ENCODE measurements around the gene SYNJ2.

The SYNJ2 gene

GRCh38 chr6:158131926-158132325 is 150.3 kb downstream of the SYNJ2 start:
- no peak for DNase-seq (ENCODE audit: low spot score)

GRCh38 chr6:158142789-158143188 is 161.1 kb downstream of the SYNJ2 start:
- DNase-seq (ENCODE audit: low spot score): no peak

- DNase-seq (ENCODE audit: low spot score): no peak
Observed at GRCh38 chr6:158143700-158144099, 162.0 kb downstream of the SYNJ2 start.
